Suppressor macrophage (primary cell): ENCODE measurements around the gene SHFL.
A peak's percentile ranks its signal among the peaks of the same experiment; 100 is the strongest.

ENCODE experiments used
- DNase-seq, 4 experiments: peaks; one replicate each; pipeline ENCODE4 v3.0.0-alpha.2; 2020 to 2022
- total RNA-seq, 17 experiments: gene quantifications; one replicate each; lab custom pipeline; 2026; ENCODE audit warnings: mixed read lengths in 6 of 17, inconsistent platforms in 3 of 17; lab: John Stamatoyannopoulos, UW

The SHFL gene
- 13.5 to 142 (median 19.8) reads per million in 17 experiments for total RNA-seq

GRCh38 chr19:10085641-10086590, at the start of gene SHFL:
TSS of gene SHFL (plus strand) at chr19:10086317. CDS start at chr19:10086428, 111 bp downstream.
- DNase-seq, result peak; percentile 74 to 90 (median 80)

- no peak for DNase-seq
Observed at GRCh38 chr19:10036601-10037071, 49.5 kb upstream of the SHFL start.

GRCh38 chr19:10037367-10037766, 48.8 kb upstream of the SHFL start:
- DNase-seq, result no peak

- DNase-seq, result no peak
Observed at GRCh38 chr19:10037809-10038208, 48.3 kb upstream of the SHFL start.

GRCh38 chr19:10043286-10043927, 42.7 kb upstream of the SHFL start:
- DNase-seq, result no peak

GRCh38 chr19:10044390-10044789, 41.7 kb upstream of the SHFL start:
- peak in 1 of 4 experiments; percentile 3 for DNase-seq

- DNase-seq, result no peak
Observed at GRCh38 chr19:10045371-10045770, 40.7 kb upstream of the SHFL start.

GRCh38 chr19:10049626-10050025, 36.5 kb upstream of the SHFL start:
- DNase-seq, result no peak

GRCh38 chr19:10052602-10053360, 33.3 kb upstream of the SHFL start:
- no peak for DNase-seq

- DNase-seq, result no peak
Observed at GRCh38 chr19:10061717-10062310, 24.3 kb upstream of the SHFL start.

GRCh38 chr19:10068205-10068604, 17.9 kb upstream of the SHFL start:
- DNase-seq, result no peak

- no peak for DNase-seq
Observed at GRCh38 chr19:10069046-10069445, 17.1 kb upstream of the SHFL start.

- no peak for DNase-seq
Observed at GRCh38 chr19:10070730-10071446, 15.2 kb upstream of the SHFL start.

GRCh38 chr19:10074153-10074552, 12.0 kb upstream of the SHFL start:
- peak; percentile 33 to 52 (median 40) for DNase-seq

- DNase-seq, result no peak
Observed at GRCh38 chr19:10076535-10076934, 9.6 kb upstream of the SHFL start.

GRCh38 chr19:10078329-10078728, 7.8 kb upstream of the SHFL start:
- peak in 2 of 4 experiments; percentile 37 to 46 for DNase-seq

GRCh38 chr19:10079031-10079453, 7.1 kb upstream of the SHFL start:
- DNase-seq, result no peak

GRCh38 chr19:10083911-10084310, 2.2 kb upstream of the SHFL start:
- no peak for DNase-seq

GRCh38 chr19:10084803-10085202, 1.3 kb upstream of the SHFL start:
- DNase-seq, result no peak

- DNase-seq, result peak in 2 of 4 experiments; percentile 14 to 29
Observed at GRCh38 chr19:10086591-10087192, 575 bp downstream of the SHFL start.
